Hematopoietic multipotent progenitor cell treated with erythropoietin and hydrocortisone succinate and interleukin-3 and kit ligand, for 6 days (in vitro differentiated cells): ENCODE results near the gene MBP.

Source experiments
- DNase-seq: peaks from one replicate; pipeline ENCODE4 v3.0.0-alpha.2; 2015

Gene MBP

DNA sequence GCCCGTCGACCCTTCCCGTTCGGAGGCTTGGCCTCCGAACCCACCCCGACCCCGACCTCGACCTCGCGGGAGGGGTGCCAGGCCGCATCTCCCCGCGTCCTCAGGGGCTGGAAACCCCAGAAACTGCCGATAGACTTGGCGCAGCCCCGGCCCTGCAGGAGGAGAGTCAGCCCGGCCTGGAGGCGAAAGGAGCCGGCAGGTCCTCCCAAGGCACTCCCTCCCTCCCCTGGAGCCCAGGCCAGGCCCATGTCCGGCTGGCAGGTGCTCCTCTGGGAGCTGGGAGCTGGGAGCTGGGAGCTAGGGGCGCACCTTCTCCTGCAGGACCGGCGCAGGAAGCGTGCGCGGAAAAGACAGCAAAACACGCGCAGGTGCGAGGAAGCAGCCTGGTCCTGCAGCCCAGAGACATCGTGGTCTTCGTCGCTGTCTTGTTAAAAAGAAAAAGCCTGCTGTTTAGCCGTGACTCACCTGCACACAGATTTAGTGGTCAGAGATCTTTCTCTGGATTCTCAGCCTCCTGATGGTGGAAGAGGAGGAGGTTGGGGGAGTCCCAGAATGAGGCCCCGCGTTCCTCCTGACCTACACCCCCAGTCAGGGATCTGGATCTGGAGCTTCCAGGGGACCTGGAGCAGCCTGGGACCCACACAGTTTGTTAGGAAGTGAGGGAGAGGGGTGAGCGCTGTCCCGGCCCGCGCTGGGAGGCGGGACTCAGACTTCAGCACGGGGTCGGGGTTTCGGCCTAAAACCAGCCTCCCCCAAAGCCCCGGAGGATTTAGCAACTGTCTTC lies 660 bp upstream of the MBP start:
- DNase-seq: no peak

DNA sequence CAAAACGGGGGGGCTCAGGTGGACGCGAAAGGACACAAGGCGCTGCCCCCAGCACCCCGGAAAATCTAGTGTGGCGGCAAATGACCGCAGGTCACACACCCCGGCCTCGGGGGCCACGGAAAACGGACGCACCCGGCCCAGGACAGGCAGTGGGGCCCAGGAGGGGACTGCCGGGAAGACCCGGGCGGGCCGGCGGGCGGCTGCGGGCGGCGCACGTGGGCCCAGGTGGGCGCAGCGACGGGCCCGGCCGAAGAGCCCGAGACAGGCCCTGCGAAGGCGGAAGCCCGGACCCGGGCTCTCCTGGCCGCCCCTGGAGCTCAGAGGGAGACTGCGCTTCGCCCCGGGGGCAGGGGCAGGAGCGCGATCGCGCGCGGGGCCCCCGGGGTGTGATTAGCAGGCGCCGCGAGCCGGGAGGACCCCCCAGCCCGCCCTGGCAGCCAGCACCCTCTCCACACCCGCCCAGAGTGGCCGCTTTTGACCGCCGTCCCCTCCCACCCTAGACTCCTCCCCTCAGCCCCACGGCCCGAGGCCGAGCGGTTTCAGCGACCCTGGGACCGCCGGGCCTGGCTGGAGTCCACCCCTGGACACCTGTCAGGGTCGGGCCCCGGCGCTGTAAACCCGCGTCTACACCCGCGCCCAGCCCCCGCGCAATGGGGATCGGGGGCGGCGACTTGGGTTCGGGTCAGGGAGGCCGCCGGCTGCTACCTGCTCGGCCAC lies 773 bp downstream of the MBP start:
- DNase-seq: peak; percentile 79

DNA sequence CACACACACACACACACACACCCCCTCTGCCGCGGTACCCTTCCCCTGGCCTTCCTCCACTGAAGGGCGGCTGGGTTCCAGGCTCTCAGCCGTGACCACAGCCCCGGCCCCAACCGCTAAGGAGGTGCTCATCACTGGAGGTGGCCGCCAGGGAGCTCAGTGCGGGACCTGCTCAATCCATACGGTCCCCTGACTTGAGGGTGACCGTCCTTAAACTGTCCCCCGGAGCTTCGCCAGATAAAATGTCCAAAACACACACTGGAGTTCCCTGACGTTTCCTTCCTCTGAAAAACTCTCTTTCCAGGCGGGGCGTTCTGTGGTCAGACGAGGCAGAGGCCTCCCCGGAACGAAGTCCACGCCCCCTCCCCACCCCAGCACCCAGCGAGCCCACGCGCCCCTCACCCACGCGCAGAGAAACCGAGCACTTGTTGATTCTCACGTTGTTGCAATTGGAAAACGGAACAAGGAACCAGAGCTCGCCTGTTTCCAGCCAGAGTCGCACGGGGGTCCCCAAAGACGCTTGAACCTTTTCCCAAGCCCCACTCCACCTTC lies 1.4 kb downstream of the MBP start:
- peak; percentile 69 for DNase-seq

DNA sequence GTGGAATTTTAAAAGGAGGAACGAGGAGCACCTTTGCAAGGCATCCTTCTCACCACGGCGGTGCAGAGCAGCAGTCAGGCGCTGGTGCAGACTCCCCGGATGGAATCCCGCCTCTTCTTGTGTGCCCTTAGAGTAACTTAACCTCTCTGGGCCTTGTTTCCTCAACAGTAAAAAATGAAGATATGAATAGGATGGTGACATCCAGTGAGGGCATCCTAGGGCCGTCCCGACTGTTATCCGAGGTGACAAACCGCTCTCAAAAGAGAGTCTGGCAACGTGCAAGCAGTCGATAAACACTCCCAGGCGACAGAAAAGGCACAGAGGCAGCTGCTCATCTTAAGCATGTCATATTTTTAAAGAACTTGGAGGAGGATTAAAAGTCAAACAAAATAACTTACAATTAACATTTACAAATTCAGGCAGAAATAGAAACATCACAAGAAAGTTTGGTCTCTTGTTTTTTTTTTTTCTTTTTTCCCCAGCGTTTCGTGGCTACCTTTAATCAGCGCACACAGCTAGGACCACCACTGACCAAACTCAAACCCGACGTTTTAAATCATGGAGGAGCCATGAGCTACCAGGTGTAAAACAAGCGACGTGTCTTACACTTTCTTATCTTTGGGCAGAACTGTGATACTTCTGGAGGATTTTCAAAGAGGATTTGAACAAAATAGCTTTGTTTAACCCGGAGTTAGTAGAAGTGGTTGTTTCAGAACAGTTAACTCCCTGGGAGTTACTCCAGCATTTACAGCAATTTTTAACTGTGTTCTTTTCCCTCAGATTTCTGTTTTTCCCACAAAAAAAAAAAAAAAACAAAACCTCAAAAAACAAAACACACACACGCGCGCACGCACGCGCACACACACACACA lies 2.1 kb downstream of the MBP start:
- DNase-seq: peak; percentile 86

DNA sequence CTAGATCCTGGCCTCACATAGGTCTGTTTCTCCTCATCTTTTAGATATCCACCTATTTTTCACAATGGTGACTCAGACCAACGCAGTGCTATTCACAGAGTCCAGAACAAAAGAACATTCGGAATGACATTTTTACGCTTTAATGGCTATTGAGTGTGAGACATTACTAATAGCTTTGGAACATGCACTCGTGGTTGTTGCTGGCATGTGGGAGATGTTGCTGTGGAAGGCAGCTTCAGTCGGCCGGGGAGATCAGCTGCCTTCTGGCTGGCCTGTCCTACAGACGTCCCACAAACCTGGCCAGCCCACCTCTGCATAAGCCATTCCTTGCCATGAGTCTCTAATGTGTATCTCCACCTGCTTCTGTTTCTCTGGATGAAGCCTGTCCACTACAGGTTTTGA lies 3.4 kb downstream of the MBP start:
- DNase-seq: no peak

DNA sequence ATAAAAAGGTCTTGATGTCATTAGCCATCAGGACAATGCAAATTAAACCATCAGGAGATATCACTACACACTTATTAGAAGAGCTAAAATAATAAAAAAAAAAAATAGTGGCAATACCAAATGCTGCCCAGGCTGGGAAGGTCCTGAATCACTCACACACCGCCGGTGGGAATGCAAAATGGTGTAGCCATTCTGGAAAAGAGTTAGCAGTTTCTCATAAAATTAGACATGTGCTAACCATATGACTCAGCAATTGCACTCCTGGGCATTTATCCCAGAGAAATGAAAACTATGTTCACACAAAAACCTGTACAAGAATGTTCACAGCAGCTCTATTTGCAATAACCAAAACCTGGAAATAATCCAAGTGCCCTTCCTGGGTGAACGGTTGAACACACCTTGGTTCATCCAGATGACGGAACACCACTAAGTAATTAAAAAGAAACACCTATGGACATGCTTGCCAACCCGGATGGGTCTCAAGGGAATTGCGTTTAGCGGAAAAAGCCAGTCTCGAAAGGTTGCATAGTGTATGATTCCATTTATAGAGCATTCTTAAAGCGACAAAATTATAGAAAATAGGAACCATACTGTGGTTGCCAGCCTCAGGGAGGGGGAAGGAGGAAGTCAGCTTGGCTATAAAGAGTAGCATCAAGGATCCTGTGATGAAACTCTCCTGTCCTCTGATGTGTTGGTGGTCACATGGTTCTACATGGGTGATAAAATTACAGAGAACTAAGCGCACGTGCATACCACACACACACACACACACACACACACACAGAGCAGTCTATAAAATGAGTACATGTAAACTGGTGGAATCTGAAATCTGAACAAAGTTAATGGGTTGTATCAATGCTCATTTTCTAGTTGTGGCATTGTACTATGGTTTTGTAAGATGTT lies 4.6 kb downstream of the MBP start:
- peak; percentile 90 for DNase-seq

DNA sequence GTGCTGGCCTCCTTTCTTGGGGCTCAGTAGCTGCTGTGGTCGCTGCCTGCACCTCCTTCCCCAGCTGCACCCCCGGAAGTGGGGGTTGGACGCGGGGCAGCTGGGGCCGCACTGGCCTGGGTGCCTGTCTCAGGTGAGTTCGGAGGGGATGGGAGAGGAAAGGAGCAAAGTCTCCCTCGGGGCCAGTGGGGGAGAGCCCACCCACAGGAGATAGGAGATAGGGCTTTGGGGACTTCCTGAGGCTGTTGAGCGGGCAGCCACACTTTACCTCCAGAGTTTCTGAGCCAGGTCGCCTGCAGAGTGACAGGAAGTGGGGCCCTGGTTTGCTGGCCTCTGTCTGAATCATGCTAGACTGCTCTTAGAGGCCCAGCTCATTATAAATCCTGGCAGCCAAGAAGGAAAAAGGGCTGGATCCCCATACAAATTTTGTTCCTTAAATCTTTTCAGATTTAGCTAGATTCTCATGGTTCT lies 8.1 kb downstream of the MBP start:
- DNase-seq: peak; percentile 73

DNA sequence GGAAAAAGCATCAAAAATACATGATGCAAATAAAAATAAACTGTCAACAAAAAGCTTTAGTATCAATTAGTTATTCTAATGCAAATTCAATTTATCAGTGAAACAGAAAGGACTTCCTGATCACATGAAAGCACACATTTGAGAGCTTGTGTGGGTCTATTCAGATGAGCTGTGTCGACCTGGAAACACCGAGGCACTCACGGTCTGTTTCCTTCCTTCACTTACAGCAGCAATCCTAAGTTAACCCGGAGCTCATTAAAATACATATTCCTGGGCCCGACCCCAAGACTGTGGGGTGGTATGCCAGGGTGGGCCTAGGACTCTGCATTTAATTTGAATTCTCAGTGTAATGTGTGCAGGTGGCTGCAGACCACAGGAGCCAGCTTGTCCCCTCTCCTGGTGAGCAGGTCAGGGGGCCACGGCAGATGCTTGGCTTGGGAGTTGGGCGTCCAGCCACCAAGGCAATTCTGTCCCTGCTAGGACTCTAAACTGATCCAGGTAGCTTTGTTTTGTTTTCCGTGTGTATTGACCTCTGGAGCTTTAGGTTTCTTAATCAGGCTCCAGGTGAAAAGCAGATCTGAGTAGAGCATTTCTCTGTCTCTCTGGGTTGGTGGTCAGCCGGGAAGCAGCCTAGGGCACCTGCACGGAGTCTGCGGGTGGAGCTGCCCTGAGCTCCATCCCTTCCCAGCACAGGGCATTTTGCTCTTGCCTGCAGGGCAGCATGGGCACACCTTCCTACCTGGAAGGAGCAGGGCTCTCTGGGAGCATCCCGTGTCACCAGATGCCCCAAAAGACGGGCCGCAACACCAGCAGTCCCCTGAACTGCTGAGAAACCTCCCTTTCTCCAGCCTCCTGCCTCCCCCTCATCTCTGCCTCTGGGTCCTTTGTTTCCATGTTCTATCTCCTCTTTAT lies 9.0 kb downstream of the MBP start:
- DNase-seq: no peak

DNA sequence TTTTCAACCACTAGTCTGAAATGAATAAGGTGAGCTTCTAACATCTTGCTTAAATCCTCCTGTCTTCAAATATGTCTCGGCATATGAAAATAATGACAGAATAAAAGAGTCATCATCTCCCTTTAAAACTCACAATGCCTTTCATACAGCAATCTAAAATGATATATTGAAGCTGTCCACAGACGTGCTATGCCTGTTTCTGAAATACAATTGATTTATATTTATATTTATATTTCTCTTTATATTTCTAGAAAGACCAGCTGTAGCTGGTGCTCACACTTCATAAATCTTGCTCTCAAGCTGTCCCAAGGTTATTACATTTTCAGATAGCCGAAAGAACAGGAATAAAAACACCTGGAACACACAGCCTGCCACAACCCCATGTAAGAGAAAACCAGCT lies 11.1 kb downstream of the MBP start:
- DNase-seq: no peak

DNA sequence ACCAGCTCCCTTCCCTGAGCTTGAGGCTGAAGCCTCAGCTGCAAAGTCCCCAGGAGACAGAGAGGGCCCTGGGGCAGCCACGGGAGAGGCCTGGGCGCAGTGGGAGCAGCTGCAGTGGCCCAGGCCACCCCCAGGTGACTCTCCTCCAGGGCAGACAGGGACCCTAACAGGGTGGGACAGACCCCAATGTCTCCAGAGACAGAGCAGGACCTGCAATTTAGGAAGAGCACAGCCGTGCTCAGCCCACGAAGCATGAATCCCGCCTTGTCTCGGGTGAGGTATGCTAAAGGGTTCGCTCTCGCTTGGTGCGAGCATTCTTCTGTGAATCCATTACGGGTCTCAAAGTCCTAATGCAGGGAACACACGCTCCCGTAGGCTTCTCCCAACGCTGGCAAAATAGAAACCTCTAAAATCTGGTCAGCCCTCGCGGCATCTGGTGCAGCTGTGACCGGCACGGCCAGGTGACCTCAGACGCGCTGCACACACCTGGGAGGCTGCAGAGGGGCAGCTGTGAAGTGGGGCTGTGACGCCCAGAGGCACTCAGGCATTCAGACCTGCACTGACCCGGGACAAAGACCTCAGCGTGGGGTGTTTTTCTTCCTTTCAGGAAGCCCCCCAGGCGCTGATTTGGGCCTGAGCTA lies 12.6 kb downstream of the MBP start:
- DNase-seq: no peak

DNA sequence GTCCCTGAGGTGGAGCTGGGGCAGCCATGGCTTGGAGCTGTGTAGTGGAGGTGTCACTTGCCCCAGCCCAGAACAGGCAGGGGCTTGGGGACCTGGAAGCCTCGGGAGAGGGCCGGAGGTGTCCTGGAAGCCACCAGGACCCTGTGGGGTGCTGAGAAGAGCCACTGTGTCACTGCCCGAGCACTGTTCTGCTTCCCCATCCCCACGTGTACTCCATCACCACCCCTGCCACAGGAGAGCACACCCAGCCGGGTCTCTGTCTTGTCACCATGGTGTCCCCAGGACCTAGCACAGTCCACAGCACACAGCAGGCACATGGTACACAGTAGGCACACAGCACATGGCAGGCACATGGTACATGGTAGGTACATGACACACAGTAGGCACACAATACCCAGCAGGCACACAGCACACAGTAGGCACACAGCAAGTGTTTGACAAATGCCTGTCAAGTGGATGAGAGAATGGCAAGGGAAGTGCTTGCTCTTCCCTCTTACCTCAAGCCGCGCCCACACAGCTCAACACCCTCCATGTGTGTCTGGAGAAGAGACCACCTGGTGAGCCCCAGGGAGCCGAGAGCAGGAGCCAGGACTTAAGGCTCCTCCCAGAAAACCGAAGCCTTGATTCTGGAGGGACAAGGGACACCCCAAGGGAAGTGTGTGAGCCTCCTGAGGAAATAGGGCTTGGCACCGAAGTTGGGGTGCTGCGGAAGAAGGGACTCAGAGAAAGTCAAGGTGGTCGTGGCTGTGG lies 13.3 kb downstream of the MBP start:
- no peak for DNase-seq

DNA sequence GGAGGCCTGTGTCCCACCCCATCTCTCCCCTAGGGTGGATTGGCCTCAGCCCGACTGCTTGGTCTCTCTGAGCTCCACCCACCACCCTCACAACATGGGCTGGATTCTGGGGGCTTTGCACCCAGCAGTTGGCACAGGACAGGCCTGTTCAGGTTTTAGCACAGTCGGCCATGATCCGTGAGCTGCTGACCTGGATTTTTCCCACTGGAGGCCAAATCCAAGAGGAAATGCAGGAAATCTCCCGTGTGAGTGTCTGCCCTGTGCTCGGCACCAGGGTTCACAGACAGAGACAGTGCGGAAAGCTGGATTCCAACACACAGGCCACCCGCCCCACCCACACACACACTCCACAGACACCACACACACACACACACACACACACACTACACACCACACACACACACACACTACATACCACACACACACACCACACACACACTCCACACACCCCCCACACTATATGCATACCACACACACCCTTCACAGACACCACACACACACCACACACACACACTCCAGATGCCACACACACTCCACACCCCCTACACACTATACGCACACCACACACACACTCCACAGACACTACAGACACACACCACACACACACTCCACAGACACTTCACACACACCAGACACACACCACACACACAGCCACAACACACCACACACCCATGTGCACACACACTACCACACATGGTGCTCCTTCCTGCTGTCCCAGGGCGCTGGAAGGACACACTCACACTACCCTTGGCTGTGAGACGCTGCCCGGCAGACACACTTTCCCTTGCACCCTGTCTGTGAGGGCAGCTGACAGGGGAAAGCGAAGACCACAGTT lies 14.1 kb downstream of the MBP start:
- DNase-seq: no peak

DNA sequence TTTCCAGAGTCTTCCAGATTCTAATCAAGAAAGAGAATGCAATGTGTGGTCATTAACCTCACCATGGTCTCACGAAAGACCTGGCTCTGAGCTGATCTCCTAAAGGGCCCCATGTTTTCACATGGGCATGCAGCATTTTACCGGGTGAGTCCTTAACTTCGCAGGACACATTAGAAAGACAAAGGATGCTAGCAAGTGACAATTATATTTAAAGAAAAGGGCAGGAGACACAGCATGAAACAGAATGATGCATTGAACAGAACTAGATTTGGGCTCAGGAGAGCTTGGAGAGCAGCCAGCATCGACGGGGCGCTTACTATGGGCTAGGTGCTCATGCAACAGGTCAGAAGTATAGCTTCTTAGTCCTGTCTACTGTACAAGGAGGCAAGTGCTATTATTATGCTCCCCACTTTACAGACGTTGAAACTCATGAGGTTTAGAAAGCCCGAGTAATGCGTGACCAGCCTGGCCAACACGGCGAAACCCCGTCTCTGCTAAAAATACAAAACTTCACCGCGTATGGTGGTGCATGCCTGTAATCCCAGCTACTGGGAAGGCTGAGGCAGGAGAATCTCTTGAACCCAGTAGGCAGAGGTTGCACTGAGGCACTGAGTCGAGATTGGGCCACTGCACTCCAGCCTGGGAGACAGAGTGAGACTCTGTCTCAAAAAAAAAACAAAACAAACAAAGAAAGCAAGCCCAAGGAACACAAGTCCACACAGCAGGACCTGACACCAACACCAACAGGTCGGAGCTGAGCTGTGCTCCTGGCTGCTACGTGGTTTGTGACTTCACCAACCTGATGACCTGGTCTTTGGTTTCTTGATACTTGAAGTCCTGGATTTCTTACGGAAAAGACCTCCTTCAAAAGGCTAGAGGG lies 16.1 kb downstream of the MBP start:
- no peak for DNase-seq

DNA sequence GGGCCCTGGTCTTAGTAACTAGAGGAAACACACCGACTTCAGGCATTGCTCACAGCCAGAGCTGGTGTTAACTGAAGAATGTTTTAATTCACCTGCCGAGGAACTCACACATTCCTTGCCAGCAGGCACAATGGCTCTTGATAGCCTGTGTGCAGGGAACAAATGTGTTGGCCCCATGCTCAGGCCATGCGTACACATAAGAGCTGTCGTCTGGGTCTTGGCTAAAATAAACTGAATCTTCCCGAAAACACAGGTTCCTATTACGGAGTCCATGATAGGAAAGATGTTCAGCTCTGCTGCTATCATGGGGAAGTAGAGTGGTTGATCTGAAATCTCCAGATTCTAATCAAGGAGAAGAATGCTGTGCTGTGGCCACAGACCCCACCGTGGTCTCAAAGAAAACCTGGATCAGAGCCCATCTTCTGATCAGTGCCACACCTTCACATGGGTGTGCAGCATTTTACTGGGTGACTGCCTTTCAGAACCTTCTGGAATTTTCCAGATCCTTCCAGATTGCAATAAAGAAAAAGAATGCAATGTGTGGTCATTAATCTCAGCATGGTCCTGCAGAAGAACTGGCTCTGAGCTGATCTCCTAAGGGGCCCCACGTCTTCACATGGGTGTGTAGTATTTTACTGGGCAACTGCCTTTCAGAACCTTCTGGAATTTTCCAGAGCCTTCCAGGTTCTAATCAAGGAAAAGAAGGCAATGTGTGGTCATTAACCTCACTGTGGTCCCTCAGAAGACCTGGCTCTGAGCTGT lies 17.2 kb downstream of the MBP start:
- DNase-seq: peak; percentile 76

DNA sequence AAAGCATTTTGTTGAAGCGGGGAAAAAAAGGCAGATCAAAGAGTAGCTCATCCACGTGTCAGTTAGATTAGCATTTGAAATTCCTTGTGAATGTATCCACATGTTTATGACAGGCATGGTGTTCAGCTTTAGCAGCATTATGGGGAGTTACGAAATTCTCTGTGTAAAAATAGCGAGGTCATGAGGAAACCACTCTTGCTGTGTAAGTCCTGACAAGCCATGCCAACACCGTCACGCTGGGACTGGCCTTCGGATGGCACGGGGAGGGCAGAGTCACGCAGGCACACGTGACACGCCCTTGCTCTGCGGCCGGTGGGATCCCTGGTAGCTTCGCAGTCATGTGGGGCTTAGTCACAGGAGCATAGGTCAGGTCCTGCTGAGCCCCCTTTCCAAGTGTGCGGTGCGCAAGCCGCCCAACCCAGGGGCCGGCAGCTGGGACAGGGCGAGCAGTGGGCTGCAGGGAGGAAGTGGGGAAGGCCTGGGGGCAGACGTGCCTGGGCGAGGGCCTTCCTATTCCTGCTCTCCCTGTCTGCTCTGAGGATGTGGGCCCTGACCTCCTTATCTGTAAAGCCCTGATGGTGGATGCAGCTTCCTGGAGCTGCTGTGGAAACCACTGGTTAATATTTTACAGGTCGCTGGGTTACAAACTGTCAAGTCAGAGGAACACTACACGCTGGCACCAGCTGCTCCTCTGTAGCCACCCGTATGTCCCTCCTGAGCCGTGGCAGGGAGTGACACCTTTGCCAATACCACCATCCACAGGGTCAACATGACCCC lies 18.0 kb downstream of the MBP start:
- peak; percentile 95 for DNase-seq

DNA sequence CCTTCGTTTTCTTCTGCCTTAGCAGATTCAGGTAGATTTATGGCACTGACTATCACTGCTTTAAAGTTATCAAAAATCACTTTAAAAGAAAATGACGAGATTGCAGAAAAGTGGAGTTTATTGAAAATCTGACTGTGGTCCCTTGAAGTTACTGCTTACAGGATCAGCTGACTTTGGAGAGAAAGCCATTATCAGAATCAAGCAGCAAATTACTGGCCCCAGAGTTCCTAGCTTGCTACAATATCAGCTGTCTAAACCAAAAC lies 18.5 kb downstream of the MBP start:
- DNase-seq: no peak
